Kidney tubule cell (primary cell): ENCODE data around the gene APOL3.
A peak's percentile ranks its signal among the peaks of the same experiment; 100 is the strongest.
"Not testable (repeated sequence)": the region's sequence is repeated elsewhere in the genome, so short reads cannot be mapped to it uniquely, and the experiment has no call there.

Experiments used
- DNase-seq: peaks from one replicate; pipeline ENCODE4 v3.0.0-alpha.2; 2018; ENCODE audit warnings: low spot score

APOL3 gene

GRCh38 chr22:36193171-36193570, 32.6 kb upstream of the APOL3 start:
- no peak for DNase-seq

- peak; percentile 32 for DNase-seq
Measured at GRCh38 chr22:36192542-36192941, 32.0 kb upstream of the APOL3 start.

- DNase-seq: no peak
Measured at GRCh38 chr22:36191106-36191836, 30.7 kb upstream of the APOL3 start.

GRCh38 chr22:36187862-36188261, 27.3 kb upstream of the APOL3 start:
- DNase-seq: not testable (repeated sequence)

- no peak for DNase-seq
Measured at GRCh38 chr22:36185828-36186624, 25.5 kb upstream of the APOL3 start.

GRCh38 chr22:36184433-36185025, 24.0 kb upstream of the APOL3 start:
- no peak for DNase-seq

GRCh38 chr22:36183446-36183845, 22.9 kb upstream of the APOL3 start:
- no peak for DNase-seq

GRCh38 chr22:36182857-36183256, 22.3 kb upstream of the APOL3 start:
- DNase-seq: no peak

GRCh38 chr22:36182056-36182455, 21.5 kb upstream of the APOL3 start:
- no peak for DNase-seq

- DNase-seq: no peak
Measured at GRCh38 chr22:36180928-36181327, 20.4 kb upstream of the APOL3 start.

GRCh38 chr22:36180038-36180880, 19.7 kb upstream of the APOL3 start:
- DNase-seq: peak; percentile 71

GRCh38 chr22:36177160-36177559, 16.6 kb upstream of the APOL3 start:
- DNase-seq: no peak

- no peak for DNase-seq
Measured at GRCh38 chr22:36175892-36176291, 15.3 kb upstream of the APOL3 start.

GRCh38 chr22:36171941-36172340, 11.4 kb upstream of the APOL3 start:
- no peak for DNase-seq

- no peak for DNase-seq
Measured at GRCh38 chr22:36166518-36167220, 6.1 kb upstream of the APOL3 start.

- no peak for DNase-seq
Measured at GRCh38 chr22:36166086-36166485, 5.5 kb upstream of the APOL3 start.

- DNase-seq: no peak
Measured at GRCh38 chr22:36165141-36165540, 4.6 kb upstream of the APOL3 start.

- no peak for DNase-seq
Measured at GRCh38 chr22:36164621-36165020, 4.1 kb upstream of the APOL3 start.

GRCh38 chr22:36163497-36163896, 2.9 kb upstream of the APOL3 start:
- no peak for DNase-seq

GRCh38 chr22:36162127-36163034, 1.8 kb upstream of the APOL3 start:
- no peak for DNase-seq

GRCh38 chr22:36161793-36162126, 1.2 kb upstream of the APOL3 start:
- DNase-seq: not testable (repeated sequence)
